Hepatocyte (in vitro differentiated cells): ENCODE results near the gene SLC51A. TPM values are rescaled to one million over a fixed set of nuclear protein-coding genes. Genes with fewer than 3 reads are reported as not detected.

Experiments used
- DNase-seq: peaks from one replicate; pipeline ENCODE4 v3.0.0-alpha.2; 2016; ENCODE audit warnings: low spot score
- H2AFZ ChIP-seq: fragments of 200-600 bp; sonication (generic); 2 replicates; pipeline ENCODE4 v1.6.0; 2016; ENCODE audit warnings: antibody characterized with exemption, mild to moderate bottlenecking
- H3K27ac ChIP-seq: fragments of 200-600 bp; sonication (generic); 2 replicates; pipeline ENCODE4 v1.5.1; 2016; ENCODE audit warnings: mild to moderate bottlenecking
- H3K27me3 ChIP-seq: fragments of 200-600 bp; sonication (generic); 2 replicates; pipeline ENCODE4 v1.6.1; 2016
- H3K36me3 ChIP-seq: fragments of 200-600 bp; sonication (generic); replicated peaks from 2 replicates; pipeline ENCODE4 v1.5.1; 2016; ENCODE audit warnings: low read depth; ENCODE audit not compliant: insufficient read depth
- H3K4me1 ChIP-seq: fragments of 200-600 bp; sonication (generic); 2 replicates; pipeline ENCODE4 v1.5.1; 2016; ENCODE audit warnings: mild to moderate bottlenecking, moderate library complexity; ENCODE audit not compliant: insufficient read depth
- H3K4me2 ChIP-seq: fragments of 200-600 bp; sonication (generic); 2 replicates; pipeline ENCODE4 v1.6.0; 2016
- H3K4me3 ChIP-seq: fragments of 200-600 bp; sonication (generic); 2 replicates; pipeline ENCODE4 v1.5.1; 2016; ENCODE audit warnings: mild to moderate bottlenecking
- H3K79me2 ChIP-seq: fragments of 200-600 bp; sonication (generic); 2 replicates; pipeline ENCODE4 v1.6.0; 2017; ENCODE audit warnings: mild to moderate bottlenecking
- H3K9me2 ChIP-seq: fragments of 200-600 bp; sonication (generic); replicated peaks from 2 replicates; pipeline ENCODE4 v1.6.0; 2017; ENCODE audit warnings: mild to moderate bottlenecking; ENCODE audit not compliant: insufficient read depth
- H3K9me3 ChIP-seq: fragments of 200-600 bp; sonication (generic); 2 replicates; pipeline ENCODE4 v1.5.1; 2016; ENCODE audit warnings: low read depth, mild to moderate bottlenecking
- H4K20me1 ChIP-seq: fragments of 200-600 bp; sonication (generic); 2 replicates; pipeline ENCODE4 v1.6.0; 2016; ENCODE audit warnings: mild to moderate bottlenecking; ENCODE audit not compliant: insufficient read depth, poor library complexity, severe bottlenecking
- CTCF ChIP-seq: fragments of 200-600 bp; sonication (generic); IDR thresholded peaks from 2 replicates; pipeline ENCODE4 v1.5.1; 2016; ENCODE audit warnings: antibody characterized with exemption, mild to moderate bottlenecking; ENCODE audit not compliant: poor library complexity
- EZH2 ChIP-seq: fragments of 200-600 bp; sonication (generic); IDR thresholded peaks from 2 replicates; pipeline ENCODE4 v1.6.1; 2016; ENCODE audit warnings: antibody characterized with exemption, mild to moderate bottlenecking, borderline replicate concordance
- EZH2phosphoT487 ChIP-seq: fragments of 200-600 bp; sonication (generic); IDR thresholded peaks from one replicate; pipeline ENCODE4 v1.6.1; 2018; ENCODE audit warnings: antibody characterized with exemption, mild to moderate bottlenecking, low read depth, moderate library complexity; ENCODE audit not compliant: unreplicated experiment, severe bottlenecking
- WGBS: methylation state at CpG from one replicate; pipeline ENCODE4 v1.1.6; 2016; ENCODE audit warnings: low lambda C conversion rate; ENCODE audit errors: missing lambda C conversion rate; 5-methylcytosine and 5-hydroxymethylcytosine counted together
- polyA plus RNA-seq: library from polyadenylated mRNA; unstranded; fragments of >200 nt; fragmentation: Nextera tagmentation; extraction: Ambion mirVana; gene quantifications from 2 replicates; pipeline ENCODE4 v1.2.1, GENCODE V29; 2016
- total RNA-seq: library from RNA; depleted of rRNA; stranded (reverse); fragments of >200 nt; gene quantifications from 2 replicates; pipeline ENCODE4 v1.2.3, GENCODE V29; 2014

SLC51A gene
- total and polyA plus RNA-seq, 2 experiments from 2014 or later, result 3.9 to 15.8 TPM

GRCh38 chr3:196192036-196192523 lies 24.3 kb upstream of the SLC51A start:
- no peaks in the 10 kb centered on the region for H4K20me1 ChIP-seq
- WGBS, result 94% methylated on average over 11 of the region's 11 CpGs
- H3K27ac ChIP-seq, result no peak overlapping the region
- no peaks in the 10 kb centered on the region for H3K36me3 ChIP-seq
- H2AFZ ChIP-seq, result no peak overlapping the region
- H3K9me3 ChIP-seq, result no peaks in the 10 kb centered on the region
- DNase-seq, result no peak
- no peaks in the 10 kb centered on the region for H3K79me2 ChIP-seq
- H3K4me1 ChIP-seq, result peaks cover 12% of the 10 kb centered on the region
- TF ChIP-seq EZH2 (no peak), CTCF (peak; percentile 3), EZH2phosphoT487 (no peak)
- H3K4me2 ChIP-seq, result no peak overlapping the region
- no peaks in the 10 kb centered on the region for H3K27me3 ChIP-seq
- H3K9me2 ChIP-seq, result no peaks in the 10 kb centered on the region
- H3K4me3 ChIP-seq, result no peak overlapping the region

DNA sequence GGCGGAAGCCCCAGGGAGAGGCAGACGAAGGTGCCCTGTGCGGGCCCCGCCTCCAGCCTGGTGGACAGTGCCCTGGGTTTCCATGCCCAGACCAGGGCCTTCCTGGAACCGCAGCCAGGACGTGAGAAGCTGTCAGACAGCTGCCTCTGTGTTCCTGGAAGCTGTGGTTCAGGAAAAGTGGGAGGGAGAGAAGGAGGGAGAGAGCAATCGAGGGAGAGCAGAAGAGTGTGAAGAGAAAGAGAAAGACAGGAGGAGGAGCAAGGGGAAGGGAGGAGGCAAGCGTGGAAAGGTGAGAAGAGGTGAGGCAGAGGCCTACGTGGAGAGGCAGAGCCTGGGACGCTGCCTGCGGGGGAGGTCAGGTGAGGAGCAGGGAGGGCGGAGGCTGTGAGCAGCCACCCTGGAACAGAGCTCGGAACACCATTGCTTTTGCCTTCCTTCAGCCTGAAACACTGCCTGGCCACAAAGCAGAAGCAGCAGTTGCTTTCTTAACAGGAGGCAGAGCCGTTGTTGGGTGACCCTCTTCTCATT lies 23.7 kb upstream of the SLC51A start:
- DNase-seq, result no peak
- WGBS, result 68% methylated on average over 12 of the region's 14 CpGs
- H3K27ac ChIP-seq, result no peak overlapping the region

GRCh38 chr3:196193133-196193735 lies 23.1 kb upstream of the SLC51A start:
- no peak for DNase-seq
- H3K36me3 ChIP-seq, result no peaks in the 10 kb centered on the region
- H3K4me2 ChIP-seq, result no peak overlapping the region
- no peak for TF ChIP-seq EZH2phosphoT487
- no peak for TF ChIP-seq EZH2
- TF ChIP-seq CTCF, result no peak
- 87% methylated on average over 15 of the region's 15 CpGs for WGBS
- no peaks in the 10 kb centered on the region for H3K27me3 ChIP-seq
- H2AFZ ChIP-seq, result no peak overlapping the region
- H4K20me1 ChIP-seq, result no peaks in the 10 kb centered on the region
- no peaks in the 10 kb centered on the region for H3K9me3 ChIP-seq
- no peaks in the 10 kb centered on the region for H3K79me2 ChIP-seq
- H3K4me3 ChIP-seq, result no peak overlapping the region
- H3K27ac ChIP-seq, result no peak overlapping the region
- no peaks in the 10 kb centered on the region for H3K9me2 ChIP-seq
- H3K4me1 ChIP-seq, result peaks cover 12% of the 10 kb centered on the region

More for the DNA sequence above, 23.7 kb upstream of the SLC51A start:
- Histone ChIP-seq H3K4me3 (no peak overlapping the region), H3K79me2 (no peaks in the 10 kb centered on the region), H3K36me3 (no peaks in the 10 kb centered on the region), H2AFZ (no peak overlapping the region), H4K20me1 (no peaks in the 10 kb centered on the region), H3K4me1 (peaks cover 12% of the 10 kb centered on the region), H3K9me3 (no peaks in the 10 kb centered on the region), H3K9me2 (no peaks in the 10 kb centered on the region), H3K4me2 (no peak overlapping the region), H3K27me3 (no peaks in the 10 kb centered on the region)
- TF ChIP-seq EZH2, result no peak

- WGBS, result 80% methylated on average over 12 of the region's 13 CpGs
These were observed 22.4 kb upstream of the SLC51A start for GRCh38 chr3:196193736-196194541.

More at GRCh38 chr3:196193736-196194541, 22.4 kb upstream of the SLC51A start:
- no peak overlapping the region for H3K27ac ChIP-seq
- H3K79me2 ChIP-seq, result no peaks in the 10 kb centered on the region
- H4K20me1 ChIP-seq, result no peaks in the 10 kb centered on the region
- peaks cover 12% of the 10 kb centered on the region for H3K4me1 ChIP-seq
- TF ChIP-seq EZH2phosphoT487, result no peak
- TF ChIP-seq CTCF, result no peak
- TF ChIP-seq EZH2, result no peak
- no peaks in the 10 kb centered on the region for H3K9me3 ChIP-seq
- H3K4me2 ChIP-seq, result no peak overlapping the region
- DNase-seq, result peak; percentile 47
- no peak overlapping the region for H2AFZ ChIP-seq
- H3K36me3 ChIP-seq, result no peaks in the 10 kb centered on the region
- no peak overlapping the region for H3K4me3 ChIP-seq
- no peaks in the 10 kb centered on the region for H3K9me2 ChIP-seq
- no peaks in the 10 kb centered on the region for H3K27me3 ChIP-seq
